ENCODE measurements around the gene ENSA.

DNA sequence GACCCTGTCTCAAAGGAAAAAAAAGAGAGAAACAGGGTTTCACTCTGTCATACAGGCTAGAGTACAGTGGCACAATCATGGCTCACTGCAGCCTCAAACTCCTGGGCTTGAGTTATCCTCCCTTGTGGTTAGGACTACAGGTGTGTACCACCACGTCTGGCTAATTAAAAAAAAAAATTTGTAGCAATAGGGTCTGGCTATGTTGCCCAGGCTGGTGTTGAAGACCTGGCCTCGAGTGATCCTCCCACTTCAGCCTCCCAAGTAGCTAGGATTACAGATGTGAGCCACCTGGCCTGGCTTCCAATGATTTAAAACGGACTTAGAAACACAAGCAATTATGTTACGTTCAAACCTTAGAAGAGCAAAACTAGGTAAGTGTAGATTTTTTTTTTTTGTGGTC, 45.5 kb upstream of the ENSA start:
- TF ChIP-seq, protein P1, sequence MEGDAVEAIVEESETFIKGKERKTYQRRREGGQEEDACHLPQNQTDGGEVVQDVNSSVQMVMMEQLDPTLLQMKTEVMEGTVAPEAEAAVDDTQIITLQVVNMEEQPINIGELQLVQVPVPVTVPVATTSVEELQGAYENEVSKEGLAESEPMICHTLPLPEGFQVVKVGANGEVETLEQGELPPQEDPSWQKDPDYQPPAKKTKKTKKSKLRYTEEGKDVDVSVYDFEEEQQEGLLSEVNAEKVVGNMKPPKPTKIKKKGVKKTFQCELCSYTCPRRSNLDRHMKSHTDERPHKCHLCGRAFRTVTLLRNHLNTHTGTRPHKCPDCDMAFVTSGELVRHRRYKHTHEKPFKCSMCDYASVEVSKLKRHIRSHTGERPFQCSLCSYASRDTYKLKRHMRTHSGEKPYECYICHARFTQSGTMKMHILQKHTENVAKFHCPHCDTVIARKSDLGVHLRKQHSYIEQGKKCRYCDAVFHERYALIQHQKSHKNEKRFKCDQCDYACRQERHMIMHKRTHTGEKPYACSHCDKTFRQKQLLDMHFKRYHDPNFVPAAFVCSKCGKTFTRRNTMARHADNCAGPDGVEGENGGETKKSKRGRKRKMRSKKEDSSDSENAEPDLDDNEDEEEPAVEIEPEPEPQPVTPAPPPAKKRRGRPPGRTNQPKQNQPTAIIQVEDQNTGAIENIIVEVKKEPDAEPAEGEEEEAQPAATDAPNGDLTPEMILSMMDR (conservative IDR thresholded peaks at IDR 0.05 in 1 of 2, IDR thresholded peaks at IDR 0.05 in 1 of 2; ENCODE audit: extremely low read depth in 1 of 2, insufficient read depth in 1 of 2, low read depth in 1 of 2, low read length in 2 of 2), result no peak
- TF ChIP-seq EZH2 (IDR thresholded peaks at IDR 0.05; ENCODE audit: borderline replicate concordance, low read length), result no peak
